Endothelial cell (in vitro differentiated cells): Measurements from ENCODE around the gene ARHGAP33. TPM values are rescaled to one million over a fixed set of nuclear protein-coding genes. Genes with fewer than 3 reads are reported as not detected.

Experiments
- DNase-seq: peaks from one replicate; pipeline ENCODE4 v3.0.0; 2021; ENCODE audit warnings: low spot score
- H3K27ac Mint-ChIP-seq: one replicate; pipeline ENCODE4 v1.8.0; 2021; ENCODE audit warnings: mixed read lengths, inconsistent platforms; ENCODE audit not compliant: unreplicated experiment
- H3K27me3 Mint-ChIP-seq: one replicate; pipeline ENCODE4 v1.8.0; 2021; ENCODE audit warnings: mild to moderate bottlenecking, moderate library complexity, mixed read lengths, inconsistent platforms; ENCODE audit not compliant: unreplicated experiment
- H3K36me3 Mint-ChIP-seq: one replicate; pipeline ENCODE4 v1.8.0; 2021; ENCODE audit warnings: mild to moderate bottlenecking, low read depth, mixed read lengths, inconsistent platforms; ENCODE audit not compliant: unreplicated experiment
- H3K4me1 Mint-ChIP-seq: one replicate; pipeline ENCODE4 v1.8.0; 2021; ENCODE audit warnings: mild to moderate bottlenecking, mixed read lengths, inconsistent platforms; ENCODE audit not compliant: unreplicated experiment
- H3K4me3 Mint-ChIP-seq: one replicate; pipeline ENCODE4 v1.8.0; 2021; ENCODE audit warnings: mild to moderate bottlenecking, mixed read lengths, inconsistent platforms; ENCODE audit not compliant: unreplicated experiment
- H3K9me3 Mint-ChIP-seq: one replicate; pipeline ENCODE4 v1.8.0; 2021; ENCODE audit warnings: mixed read lengths, inconsistent platforms; ENCODE audit not compliant: unreplicated experiment
- total RNA-seq: library from RNA; stranded (reverse); fragmentation: NEBNext Ultra II Directional; extraction: Animal tissue kit (Norgen Biotek cat#: 25700); gene quantifications from one replicate; pipeline ENCODE4 v1.2.1, GENCODE V29; 2021; ENCODE audit not compliant: unreplicated experiment
- TF ChIP-seq, protein P1 (sequence below): fragments of 200-600 bp; sonication (generic); IDR thresholded peaks from one replicate; pipeline ENCODE4 v1.5.0; 2021; ENCODE audit warnings: antibody characterized with exemption; ENCODE audit not compliant: unreplicated experiment

Gene ARHGAP33
- total RNA-seq, 1 donor from 2014 or later: 8.5 TPM

DNA sequence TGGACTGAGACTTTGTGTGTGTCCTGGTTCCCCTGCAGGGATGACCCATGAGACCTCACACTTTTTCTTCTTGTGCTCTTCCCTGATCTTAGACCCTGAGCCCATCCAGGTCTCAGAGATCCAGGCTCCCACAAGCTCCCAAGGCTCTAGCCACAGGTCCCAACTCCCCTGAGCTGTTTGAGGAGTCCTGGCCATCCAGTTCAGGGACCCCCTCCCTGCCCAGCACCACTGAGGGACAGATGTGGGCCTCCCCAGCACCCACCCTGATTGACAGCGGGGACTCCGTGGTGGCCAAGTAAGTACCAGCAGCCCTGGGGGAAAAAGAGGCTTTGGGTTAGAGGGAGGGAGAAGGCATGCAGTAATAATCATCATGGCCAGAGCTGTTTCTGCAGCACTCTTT is 15.7 kb upstream of the ARHGAP33 start:
- Mint-ChIP-seq H3K27ac (peak overlapping the region; percentile 31), H3K36me3 (peaks cover 5% of the 10 kb centered on the region), H3K27me3 (peaks cover 21% of the 10 kb centered on the region), H3K4me1 (peaks cover 18% of the 10 kb centered on the region), H3K9me3 (no peaks in the 10 kb centered on the region), H3K4me3 (peak overlapping the region; percentile 70)
- DNase-seq: no peak
- TF ChIP-seq, protein P1, sequence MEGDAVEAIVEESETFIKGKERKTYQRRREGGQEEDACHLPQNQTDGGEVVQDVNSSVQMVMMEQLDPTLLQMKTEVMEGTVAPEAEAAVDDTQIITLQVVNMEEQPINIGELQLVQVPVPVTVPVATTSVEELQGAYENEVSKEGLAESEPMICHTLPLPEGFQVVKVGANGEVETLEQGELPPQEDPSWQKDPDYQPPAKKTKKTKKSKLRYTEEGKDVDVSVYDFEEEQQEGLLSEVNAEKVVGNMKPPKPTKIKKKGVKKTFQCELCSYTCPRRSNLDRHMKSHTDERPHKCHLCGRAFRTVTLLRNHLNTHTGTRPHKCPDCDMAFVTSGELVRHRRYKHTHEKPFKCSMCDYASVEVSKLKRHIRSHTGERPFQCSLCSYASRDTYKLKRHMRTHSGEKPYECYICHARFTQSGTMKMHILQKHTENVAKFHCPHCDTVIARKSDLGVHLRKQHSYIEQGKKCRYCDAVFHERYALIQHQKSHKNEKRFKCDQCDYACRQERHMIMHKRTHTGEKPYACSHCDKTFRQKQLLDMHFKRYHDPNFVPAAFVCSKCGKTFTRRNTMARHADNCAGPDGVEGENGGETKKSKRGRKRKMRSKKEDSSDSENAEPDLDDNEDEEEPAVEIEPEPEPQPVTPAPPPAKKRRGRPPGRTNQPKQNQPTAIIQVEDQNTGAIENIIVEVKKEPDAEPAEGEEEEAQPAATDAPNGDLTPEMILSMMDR: no peak

DNA sequence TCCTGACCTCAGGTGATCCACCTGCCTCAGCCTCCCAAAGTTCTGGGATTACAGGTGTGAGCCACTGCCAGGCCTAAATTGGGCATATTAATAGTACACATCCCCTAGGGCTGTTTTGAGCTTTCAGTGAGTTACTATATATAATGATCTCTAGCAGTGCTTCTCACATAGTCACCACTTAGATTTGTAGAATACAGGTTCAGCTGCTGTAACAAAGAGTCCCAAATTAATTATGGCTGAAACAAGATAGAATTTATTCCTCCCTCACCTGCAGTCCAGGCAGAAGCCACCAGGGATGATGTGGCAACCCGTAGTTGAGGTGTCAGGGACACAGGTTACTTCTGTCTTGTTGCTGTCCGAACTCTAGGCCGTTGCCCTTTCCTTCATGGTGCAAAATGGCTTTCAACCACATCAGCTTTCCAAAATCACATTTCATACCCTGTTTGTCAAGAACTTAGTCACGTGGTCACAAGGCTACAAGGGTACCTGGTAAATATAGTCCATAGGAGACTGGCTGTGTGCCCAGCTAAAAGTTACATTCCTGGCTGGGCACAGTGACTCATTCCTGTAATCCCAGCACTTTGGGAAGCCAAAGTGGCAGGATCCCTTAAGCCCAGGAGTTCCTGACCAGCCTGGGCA is 14.5 kb upstream of the ARHGAP33 start:
- Mint-ChIP-seq H3K4me3 (no peak overlapping the region), H3K27me3 (peaks cover 19% of the 10 kb centered on the region), H3K36me3 (no peaks in the 10 kb centered on the region), H3K4me1 (peaks cover 14% of the 10 kb centered on the region), H3K27ac (no peak overlapping the region), H3K9me3 (no peaks in the 10 kb centered on the region)
- TF ChIP-seq, protein P1: no peak
- no peak for DNase-seq

DNA sequence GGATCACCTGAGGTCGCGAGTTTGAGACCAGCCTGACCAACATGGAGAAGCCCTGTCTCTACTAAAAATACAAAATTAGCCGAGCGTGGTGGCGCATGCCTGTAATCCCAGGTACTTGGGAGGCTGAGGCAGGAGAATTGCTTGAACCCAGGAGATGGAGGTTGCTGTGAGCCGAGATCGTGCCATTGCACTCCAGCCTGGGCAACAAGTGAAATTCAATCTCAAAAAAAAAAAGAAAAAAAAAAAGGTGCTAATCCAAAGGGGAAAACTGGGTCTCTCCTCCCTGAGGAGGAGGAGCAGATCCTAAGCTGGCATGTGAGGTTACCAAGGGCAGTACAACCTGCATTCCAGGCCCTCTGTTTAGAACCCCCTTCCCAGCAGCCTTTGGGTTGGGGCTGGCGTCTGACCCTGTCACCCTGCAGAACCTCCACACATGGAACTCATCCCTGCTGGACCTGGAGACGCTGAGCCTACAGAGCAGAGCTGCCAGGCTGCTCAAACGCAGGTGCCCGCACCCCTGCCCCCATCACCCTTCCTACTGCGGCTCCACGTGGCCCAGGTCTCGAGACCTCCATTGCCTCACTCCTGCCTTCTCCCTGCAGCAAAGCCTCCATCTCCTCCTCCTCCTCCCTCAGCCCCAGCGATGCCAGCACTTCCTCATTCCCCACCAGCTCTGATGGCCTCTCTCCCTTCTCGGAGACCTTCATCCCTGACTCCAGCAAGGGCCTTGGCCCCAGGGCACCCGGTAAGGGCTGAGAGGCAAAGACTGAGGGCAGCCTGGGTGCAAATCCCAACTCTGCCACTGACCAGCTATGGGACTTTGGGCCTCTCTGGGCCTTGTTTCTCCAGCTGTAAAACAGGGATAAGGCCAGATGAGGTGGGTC is 10.7 kb upstream of the ARHGAP33 start:
- DNase-seq: no peak
- Mint-ChIP-seq H3K4me1 (no peaks in the 10 kb centered on the region), H3K36me3 (peaks cover 5% of the 10 kb centered on the region), H3K27me3 (peaks cover 5% of the 10 kb centered on the region), H3K4me3 (no peak overlapping the region), H3K27ac (no peak overlapping the region), H3K9me3 (no peaks in the 10 kb centered on the region)
- TF ChIP-seq, protein P1: no peak

DNA sequence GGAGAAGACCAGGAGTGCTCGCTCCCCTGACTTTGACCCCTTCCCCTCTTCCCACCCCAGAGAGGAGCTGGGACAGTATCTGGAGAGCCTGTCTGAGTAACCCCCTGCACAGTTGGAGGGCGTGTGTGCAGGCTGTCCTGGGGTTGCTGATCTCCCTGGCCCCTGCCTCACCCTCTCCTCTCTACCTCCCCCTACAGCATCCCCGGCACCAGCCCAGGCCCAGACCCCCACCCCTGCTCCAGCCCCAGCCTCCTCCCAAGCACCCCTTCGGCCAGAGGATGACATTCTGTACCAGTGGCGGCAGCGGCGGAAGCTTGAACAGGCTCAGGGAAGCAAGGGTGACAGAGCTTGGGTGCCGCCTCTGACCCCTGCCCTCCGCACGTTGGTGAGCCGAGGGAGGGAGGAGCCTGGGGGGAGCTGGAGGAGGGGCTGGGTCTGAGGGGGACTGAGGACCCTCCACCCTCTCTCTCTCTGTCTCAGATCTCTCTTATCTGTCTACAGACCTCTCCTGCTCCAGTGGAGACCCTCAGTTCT is 8.7 kb upstream of the ARHGAP33 start:
- TF ChIP-seq, protein P1: no peak
- Mint-ChIP-seq H3K27me3 (peaks cover 7% of the 10 kb centered on the region), H3K4me1 (no peaks in the 10 kb centered on the region), H3K36me3 (peaks cover 5% of the 10 kb centered on the region), H3K9me3 (no peaks in the 10 kb centered on the region), H3K27ac (no peak overlapping the region), H3K4me3 (peak overlapping the region; percentile 31)
- no peak for DNase-seq
